Chondrocyte (in vitro differentiated cells): ENCODE results near the gene FBXO7. TPM values are rescaled to one million over a fixed set of nuclear protein-coding genes. Genes with fewer than 3 reads are reported as not detected.
A peak's percentile ranks its signal among the peaks of the same experiment; 100 is the strongest.
"Not testable (repeated sequence)": the region's sequence is repeated elsewhere in the genome, so short reads cannot be mapped to it uniquely, and the experiment has no call there.

ENCODE experiments used
- DNase-seq: peaks from one replicate; pipeline ENCODE4 v3.0.0; 2021; ENCODE audit warnings: mixed read lengths, low spot score
- H3K27ac Mint-ChIP-seq: one replicate; pipeline ENCODE4 v1.8.0; 2021; ENCODE audit warnings: mild to moderate bottlenecking, moderate library complexity, mixed read lengths; ENCODE audit not compliant: unreplicated experiment
- H3K27me3 Mint-ChIP-seq: 2 replicates; pipeline ENCODE4 v1.8.0; 2021; ENCODE audit warnings: low read depth, mixed read lengths
- H3K36me3 Mint-ChIP-seq: 2 replicates; pipeline ENCODE4 v1.8.0; 2021; ENCODE audit warnings: low read depth, mixed read lengths
- H3K4me1 Mint-ChIP-seq: 2 replicates; pipeline ENCODE4 v1.8.0; 2021; ENCODE audit warnings: low read depth, mild to moderate bottlenecking, mixed read lengths
- H3K4me3 Mint-ChIP-seq: one replicate; pipeline ENCODE4 v1.8.0; 2021; ENCODE audit warnings: mild to moderate bottlenecking, moderate library complexity, mixed read lengths; ENCODE audit not compliant: unreplicated experiment
- H3K9me3 Mint-ChIP-seq: 2 replicates; pipeline ENCODE4 v1.8.0; 2021; ENCODE audit warnings: low read depth, mixed read lengths
- total RNA-seq: library from RNA; stranded (reverse); gene quantifications from 3 replicates; pipeline ENCODE4 v1.2.1, GENCODE V29; 2021
- TF ChIP-seq, protein P1 (sequence below): fragments of 200-600 bp; sonication (generic); IDR thresholded peaks from 2 replicates; pipeline ENCODE4 v1.5.0; 2021; ENCODE audit warnings: antibody characterized with exemption, mild to moderate bottlenecking, moderate library complexity

FBXO7 gene
- total RNA-seq, 1 donor from 2014 or later: 76.6 TPM

DNA sequence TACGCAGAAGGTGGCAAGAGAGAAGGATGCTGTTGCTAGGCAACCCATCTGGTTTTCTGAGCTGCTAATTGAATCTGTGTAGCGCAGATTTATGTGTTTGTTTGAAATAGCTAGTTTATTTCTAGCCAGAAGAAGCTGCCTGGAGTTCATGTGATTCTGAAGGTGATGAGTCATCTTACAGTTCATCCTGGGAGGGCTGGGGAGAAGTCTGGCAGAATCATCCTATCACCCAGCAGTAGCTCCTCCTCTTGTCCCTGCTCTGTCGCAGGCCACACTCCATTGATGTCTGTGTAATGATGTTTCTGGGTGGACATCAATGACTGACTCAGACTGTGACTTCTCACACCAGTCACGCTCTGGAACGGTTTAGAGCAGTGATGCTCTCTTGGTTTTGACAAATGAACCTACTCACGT is 4.8 kb upstream of the FBXO7 start:
- Mint-ChIP-seq H3K27ac (peak overlapping the region; percentile 45), H3K4me1 (peaks cover 12% of the 10 kb centered on the region)
- no peak for DNase-seq

DNA sequence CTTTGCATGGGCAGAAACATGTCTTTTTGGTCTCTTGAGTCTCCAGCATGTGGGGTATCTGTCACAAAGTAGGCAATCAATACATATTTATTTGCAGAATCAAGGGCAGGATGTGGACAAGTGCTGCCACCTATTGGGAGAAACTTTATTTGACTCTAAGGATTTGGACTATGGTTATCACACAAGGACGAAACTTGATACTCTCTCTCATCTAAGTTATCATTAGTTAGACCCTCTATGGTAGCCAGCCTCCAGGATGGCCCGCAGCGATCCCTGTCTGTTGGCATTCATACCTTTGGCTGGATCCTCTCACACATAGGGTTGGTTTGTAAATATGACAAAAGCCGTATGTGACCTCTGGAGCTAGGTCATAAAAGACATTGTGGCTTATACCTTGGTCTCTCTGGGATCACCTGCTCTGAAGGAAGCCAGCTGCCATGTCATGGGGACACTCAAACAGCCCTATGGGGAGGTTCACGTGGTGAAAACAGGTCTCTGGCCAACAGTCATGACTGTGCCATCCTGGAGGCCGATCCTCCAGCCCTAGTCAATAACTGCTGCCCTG is 1.1 kb upstream of the FBXO7 start:
- no peaks in the 10 kb centered on the region for H3K9me3 Mint-ChIP-seq
- H3K4me1 Mint-ChIP-seq: peaks cover 27% of the 10 kb centered on the region
- H3K27ac Mint-ChIP-seq: peak overlapping the region; percentile 22
- TF ChIP-seq, protein P1, sequence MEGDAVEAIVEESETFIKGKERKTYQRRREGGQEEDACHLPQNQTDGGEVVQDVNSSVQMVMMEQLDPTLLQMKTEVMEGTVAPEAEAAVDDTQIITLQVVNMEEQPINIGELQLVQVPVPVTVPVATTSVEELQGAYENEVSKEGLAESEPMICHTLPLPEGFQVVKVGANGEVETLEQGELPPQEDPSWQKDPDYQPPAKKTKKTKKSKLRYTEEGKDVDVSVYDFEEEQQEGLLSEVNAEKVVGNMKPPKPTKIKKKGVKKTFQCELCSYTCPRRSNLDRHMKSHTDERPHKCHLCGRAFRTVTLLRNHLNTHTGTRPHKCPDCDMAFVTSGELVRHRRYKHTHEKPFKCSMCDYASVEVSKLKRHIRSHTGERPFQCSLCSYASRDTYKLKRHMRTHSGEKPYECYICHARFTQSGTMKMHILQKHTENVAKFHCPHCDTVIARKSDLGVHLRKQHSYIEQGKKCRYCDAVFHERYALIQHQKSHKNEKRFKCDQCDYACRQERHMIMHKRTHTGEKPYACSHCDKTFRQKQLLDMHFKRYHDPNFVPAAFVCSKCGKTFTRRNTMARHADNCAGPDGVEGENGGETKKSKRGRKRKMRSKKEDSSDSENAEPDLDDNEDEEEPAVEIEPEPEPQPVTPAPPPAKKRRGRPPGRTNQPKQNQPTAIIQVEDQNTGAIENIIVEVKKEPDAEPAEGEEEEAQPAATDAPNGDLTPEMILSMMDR: peak; percentile 85
- no peaks in the 10 kb centered on the region for H3K27me3 Mint-ChIP-seq
- H3K36me3 Mint-ChIP-seq: no peaks in the 10 kb centered on the region
- peak overlapping the region; percentile 83 for H3K4me3 Mint-ChIP-seq
- DNase-seq: no peak

More for the DNA sequence above, 4.8 kb upstream of the FBXO7 start:
- Mint-ChIP-seq H3K36me3 (no peaks in the 10 kb centered on the region), H3K4me3 (no peak overlapping the region), H3K27me3 (peaks cover 16% of the 10 kb centered on the region), H3K9me3 (no peaks in the 10 kb centered on the region)
- TF ChIP-seq, protein P1: no peak

GRCh38 chr22:32475468-32476010 is 928 bp downstream of the FBXO7 start:
- H3K27ac Mint-ChIP-seq: peak overlapping the region; percentile 94
- no peaks in the 10 kb centered on the region for H3K9me3 Mint-ChIP-seq
- H3K36me3 Mint-ChIP-seq: peaks cover 3% of the 10 kb centered on the region
- TF ChIP-seq, protein P1: no peak
- H3K4me3 Mint-ChIP-seq: peak overlapping the region; percentile 83
- no peaks in the 10 kb centered on the region for H3K27me3 Mint-ChIP-seq
- H3K4me1 Mint-ChIP-seq: peaks cover 22% of the 10 kb centered on the region
- DNase-seq: no peak

GRCh38 chr22:32476281-32477195 is 1.9 kb downstream of the FBXO7 start:
- H3K4me1 Mint-ChIP-seq: peaks cover 22% of the 10 kb centered on the region
- H3K27ac Mint-ChIP-seq: peak overlapping the region; percentile 94
- DNase-seq: no peak
- TF ChIP-seq, protein P1: no peak
- H3K27me3 Mint-ChIP-seq: no peaks in the 10 kb centered on the region
- H3K9me3 Mint-ChIP-seq: no peaks in the 10 kb centered on the region
- H3K4me3 Mint-ChIP-seq: peak overlapping the region; percentile 83
- H3K36me3 Mint-ChIP-seq: peaks cover 3% of the 10 kb centered on the region

DNA sequence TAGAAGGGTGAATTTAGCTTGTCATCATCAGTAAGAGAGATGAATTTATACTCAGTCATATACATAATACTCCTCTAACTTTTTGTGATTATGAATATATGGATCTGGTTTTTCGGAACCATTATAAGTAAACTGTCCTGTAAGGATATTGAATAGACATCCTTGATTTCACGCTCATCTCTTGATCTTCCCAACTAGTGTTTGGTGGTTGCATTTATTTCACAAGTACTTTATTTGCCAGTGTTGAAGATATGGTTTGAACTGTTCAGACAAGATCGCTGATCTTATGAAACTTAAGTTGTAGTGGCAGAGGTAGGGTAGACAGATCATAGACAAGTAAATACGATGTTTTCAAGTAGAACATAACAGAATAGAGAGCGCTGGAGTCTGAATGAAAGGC is 3.0 kb downstream of the FBXO7 start:
- Mint-ChIP-seq H3K9me3 (no peaks in the 10 kb centered on the region), H3K27me3 (no peaks in the 10 kb centered on the region), H3K27ac (no peak overlapping the region), H3K4me1 (peaks cover 22% of the 10 kb centered on the region), H3K4me3 (no peak overlapping the region), H3K36me3 (peaks cover 3% of the 10 kb centered on the region)
- TF ChIP-seq, protein P1: no peak
- DNase-seq: no peak

- H3K9me3 Mint-ChIP-seq, H3K36me3 Mint-ChIP-seq, H3K27ac Mint-ChIP-seq, H3K27me3 Mint-ChIP-seq, DNase-seq, H3K4me3 Mint-ChIP-seq: not testable (repeated sequence)
- H3K4me1 Mint-ChIP-seq: peaks cover 20% of the 10 kb centered on the region
These were observed 3.9 kb downstream of the FBXO7 start for GRCh38 chr22:32478552-32478951.
